ENCODE measurements around the gene NLRP7.
"Not testable (repeated sequence)": the region's sequence is repeated elsewhere in the genome, so short reads cannot be mapped to it uniquely, and the experiment has no call there.

The NLRP7 gene

DNA sequence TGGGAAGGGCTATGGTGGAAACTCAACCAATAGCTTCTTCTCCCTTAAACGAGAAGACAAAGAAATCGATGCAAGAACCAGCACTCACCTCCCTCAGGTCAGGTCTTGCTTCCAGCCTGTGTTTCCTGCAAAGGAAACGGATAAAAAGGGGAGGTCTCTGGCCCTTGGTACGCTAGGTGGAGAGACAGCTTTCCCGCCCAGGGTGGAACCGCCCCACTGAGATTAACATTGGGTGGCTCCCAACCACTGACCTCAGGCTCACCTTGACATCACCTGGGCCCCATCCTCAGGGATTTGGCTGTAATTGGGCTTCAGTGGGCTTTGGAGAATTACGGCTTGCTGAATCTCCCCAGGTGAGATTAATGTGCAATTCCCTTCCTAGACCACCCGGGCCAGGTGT, at the start of gene NLRP7:
Gene NLRP7, minus strand, starts transcription at position 150 of the 400 bp plus-strand sequence.
- DNase-seq: no peak

DNA sequence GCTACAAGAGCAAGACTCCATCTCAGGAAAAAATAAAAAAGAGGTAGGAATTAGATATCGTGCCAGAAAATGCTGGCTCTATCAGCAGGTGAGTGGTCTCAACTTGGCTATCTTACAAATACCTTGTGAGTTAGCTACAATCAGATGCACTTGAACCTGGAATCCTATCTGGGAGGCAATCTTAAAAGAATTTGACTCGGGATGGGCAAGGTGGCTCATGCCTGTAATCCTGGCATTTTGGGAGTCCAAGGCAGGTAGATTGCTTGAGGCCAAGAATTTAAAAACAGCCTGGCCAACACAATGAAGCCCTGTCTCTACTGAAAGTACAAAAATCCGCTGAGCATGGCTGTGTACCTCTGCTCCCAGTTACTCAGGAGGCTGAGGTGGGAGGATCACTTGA, 48.2 kb upstream of the NLRP7 start:
- DNase-seq: no peak

DNA sequence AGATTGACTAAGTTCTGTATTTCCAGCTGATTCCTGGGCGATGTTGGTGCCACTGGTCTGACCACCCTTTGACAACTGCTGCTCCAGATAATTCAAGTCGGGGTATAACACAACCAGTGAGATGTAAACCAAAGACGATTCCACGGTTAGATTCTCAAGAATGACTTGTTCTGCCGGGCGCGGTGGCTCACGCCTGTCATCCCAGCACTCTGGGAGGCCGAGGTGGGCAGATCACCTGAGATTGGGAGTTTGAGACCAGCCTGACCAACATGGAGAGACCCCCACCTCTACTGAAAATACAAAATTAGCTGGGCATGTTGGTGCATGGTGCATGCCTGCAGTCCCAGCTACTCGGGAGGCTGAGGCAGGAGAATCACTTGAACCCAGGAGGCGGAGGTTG, 42.2 kb upstream of the NLRP7 start:
- DNase-seq: not testable (repeated sequence)

DNA sequence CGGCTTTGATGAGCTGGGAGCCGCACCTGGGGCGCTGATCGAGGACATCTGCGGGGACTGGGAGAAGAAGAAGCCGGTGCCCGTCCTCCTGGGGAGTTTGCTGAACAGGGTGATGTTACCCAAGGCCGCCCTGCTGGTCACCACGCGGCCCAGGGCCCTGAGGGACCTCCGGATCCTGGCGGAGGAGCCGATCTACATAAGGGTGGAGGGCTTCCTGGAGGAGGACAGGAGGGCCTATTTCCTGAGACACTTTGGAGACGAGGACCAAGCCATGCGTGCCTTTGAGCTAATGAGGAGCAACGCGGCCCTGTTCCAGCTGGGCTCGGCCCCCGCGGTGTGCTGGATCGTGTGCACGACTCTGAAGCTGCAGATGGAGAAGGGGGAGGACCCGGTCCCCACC, 35.2 kb upstream of the NLRP7 start:
- DNase-seq: not testable (repeated sequence)

DNA sequence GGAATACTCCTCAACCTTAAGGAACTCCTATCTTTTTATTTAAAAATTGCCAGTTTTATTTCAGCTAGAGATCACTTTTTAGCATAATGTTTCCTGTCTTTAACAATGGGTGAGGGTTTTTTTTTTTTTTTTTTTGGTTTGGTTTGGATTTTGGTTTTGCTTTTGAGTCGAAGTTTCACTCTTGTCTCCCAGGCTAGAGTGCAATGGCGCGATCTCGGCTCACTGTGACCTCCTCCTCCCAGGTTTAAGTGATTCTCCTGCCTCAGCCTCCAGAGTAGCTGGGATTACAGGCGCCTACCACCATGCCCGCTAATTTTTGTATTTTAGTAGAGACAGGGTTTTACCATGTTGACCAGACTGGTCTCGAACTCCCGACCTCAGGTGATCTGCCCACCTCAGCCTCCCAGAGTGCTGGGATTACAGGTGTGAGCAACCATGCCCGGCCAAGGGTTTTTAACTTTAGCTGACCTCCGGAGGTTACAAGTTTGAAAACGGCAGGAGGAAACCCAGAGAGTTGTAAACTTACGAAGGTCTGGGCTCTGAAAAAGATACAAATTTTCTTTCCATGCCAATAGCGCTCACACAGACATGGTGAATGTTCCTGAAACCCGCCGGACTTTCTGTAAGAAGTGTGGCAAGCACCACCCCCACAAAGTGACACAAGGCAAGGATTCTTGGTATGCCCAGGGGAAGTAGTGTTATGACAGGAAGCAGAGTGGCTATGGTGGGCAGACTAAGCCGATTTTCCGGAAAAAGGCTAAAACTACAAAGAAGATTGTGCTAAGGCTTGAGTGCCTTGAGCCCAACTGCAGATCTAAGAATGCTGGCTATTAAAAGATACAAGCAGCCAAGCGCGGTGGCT, 26.1 kb upstream of the NLRP7 start:
- DNase-seq: not testable (repeated sequence)

DNA sequence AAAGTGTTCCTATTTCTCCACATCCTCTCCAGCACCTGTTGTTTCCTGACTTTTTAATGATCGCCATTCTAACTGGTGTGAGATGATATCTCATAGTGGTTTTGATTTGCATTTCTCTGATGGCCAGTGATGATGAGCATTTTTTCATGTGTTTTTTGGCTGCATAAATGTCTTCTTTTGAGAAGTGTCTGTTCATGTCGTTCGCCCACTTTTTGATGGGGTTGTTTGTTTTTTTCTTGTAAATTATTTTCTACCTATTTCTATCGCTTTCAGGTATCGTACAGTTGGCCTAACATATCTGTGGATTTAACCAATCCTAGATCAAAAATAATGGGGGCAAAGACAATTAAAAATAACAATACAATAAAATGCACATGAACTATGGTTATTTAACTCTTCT, 24.1 kb upstream of the NLRP7 start:
- DNase-seq: not testable (repeated sequence)

DNA sequence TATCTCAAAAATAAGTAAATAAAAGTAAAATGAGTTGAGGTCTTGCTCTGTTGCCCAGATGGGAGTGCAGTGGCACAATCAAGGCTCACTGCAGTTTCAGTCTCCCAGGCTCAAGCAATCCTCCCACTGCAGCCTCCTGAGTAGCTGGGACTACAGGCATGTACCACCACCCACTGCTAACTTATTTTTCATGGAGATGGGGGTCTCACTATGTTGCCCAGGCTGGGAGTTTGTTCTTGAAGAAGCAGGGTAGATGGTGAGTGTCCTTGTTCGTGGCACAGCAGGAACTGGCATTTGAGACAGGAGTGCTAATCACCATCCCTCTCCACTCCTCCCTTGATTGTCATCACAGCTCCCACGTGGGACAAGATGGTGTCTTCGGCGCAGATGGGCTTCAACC, 22.3 kb upstream of the NLRP7 start:
- DNase-seq: no peak

DNA sequence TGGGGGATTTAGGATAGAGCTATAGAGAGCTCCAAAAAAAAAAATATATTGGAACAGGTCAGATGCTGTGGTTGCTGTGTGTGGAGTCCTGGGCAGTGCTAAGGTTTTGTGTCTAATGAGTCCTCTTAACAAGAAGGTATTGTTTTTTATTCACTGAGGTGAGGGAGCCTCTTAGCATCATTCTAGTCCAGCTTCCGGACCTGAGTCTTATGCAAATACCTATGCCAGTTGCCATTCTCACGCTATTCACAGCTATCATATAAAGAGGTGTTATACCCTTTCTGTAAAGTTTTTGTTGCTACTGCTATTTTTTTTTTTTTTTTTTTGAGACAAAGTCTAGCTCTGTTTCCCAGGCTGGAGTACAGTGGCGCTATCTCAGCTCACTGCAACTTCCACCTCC, 20.3 kb upstream of the NLRP7 start:
- no peak for DNase-seq

DNA sequence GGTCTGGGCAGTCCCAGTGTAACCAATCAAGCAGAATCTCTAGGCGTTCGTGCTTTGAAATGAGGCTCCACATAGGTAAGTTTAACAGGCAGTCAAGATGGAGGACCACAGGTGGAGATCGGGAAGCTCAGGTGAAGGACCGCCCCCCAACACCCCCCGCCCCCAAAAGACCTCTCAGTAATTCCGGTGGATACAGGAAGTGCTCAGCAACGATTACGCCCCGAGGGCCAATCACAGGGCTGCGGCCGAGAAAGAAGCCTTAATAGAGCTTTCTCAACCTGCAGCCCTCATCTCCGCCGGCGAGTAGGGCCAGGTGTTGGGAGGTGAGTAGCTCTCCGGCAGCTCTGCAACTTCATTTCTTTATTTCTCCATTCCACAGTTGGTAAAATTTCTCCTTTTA, 17.7 kb upstream of the NLRP7 start:
- not testable (repeated sequence) for DNase-seq

DNA sequence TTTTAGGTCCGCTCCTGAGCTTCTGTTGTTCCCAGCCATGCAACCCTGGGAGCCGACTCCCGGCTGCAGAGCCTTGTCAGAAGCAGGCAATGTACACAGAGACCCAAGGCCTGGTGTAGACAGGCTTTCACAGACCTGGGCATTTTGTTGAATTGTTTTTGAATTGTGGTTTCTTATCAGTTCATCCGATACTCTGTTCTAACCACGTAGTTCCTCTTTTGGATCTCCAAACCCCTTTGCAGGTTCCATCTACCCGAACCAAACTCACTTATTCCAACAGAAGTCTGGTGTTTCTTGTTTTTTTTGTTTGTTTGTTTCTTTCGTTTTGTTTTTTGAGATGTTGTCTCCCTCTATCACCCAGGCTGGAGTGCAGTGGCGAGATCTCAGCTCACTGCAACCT, 12.5 kb upstream of the NLRP7 start:
- no peak for DNase-seq

DNA sequence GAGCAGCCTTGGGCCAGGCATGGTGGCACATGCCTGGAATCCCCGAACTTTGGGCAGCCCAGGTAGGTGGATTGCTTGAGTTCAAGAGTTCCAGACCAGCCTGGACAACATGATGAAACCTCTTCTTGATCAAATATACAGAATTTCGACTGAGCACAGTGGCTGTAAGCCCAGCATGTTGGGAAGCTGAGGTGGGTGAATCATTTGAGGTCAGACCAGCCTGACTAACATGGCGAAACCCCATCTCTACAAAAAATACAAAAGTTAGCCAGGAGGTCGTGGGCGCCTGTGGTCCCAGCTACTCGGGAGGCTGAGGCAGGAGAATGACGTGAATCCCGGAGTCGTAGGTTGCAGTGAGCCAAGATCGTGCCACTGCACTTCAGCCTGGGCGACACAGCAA, 8.0 kb upstream of the NLRP7 start:
- no peak for DNase-seq

DNA sequence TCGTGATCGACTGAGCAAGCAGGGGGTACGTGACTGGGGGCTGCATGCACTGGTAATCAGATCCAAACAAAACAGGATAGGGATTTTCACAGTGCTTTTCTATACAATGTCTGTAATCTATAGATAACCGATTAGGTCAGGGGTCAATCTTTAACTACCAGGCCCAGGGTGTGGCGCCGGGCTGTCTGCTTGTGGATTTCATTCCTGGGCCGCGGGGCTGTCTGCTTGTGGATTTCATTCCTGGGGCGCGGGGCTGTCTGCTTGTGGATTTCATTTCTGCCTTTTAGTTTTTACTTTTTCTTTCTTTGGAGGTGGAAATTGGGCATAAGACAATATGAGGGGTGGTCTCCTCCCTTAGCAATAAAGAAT, 6.0 kb upstream of the NLRP7 start:
- not testable (repeated sequence) for DNase-seq

DNA sequence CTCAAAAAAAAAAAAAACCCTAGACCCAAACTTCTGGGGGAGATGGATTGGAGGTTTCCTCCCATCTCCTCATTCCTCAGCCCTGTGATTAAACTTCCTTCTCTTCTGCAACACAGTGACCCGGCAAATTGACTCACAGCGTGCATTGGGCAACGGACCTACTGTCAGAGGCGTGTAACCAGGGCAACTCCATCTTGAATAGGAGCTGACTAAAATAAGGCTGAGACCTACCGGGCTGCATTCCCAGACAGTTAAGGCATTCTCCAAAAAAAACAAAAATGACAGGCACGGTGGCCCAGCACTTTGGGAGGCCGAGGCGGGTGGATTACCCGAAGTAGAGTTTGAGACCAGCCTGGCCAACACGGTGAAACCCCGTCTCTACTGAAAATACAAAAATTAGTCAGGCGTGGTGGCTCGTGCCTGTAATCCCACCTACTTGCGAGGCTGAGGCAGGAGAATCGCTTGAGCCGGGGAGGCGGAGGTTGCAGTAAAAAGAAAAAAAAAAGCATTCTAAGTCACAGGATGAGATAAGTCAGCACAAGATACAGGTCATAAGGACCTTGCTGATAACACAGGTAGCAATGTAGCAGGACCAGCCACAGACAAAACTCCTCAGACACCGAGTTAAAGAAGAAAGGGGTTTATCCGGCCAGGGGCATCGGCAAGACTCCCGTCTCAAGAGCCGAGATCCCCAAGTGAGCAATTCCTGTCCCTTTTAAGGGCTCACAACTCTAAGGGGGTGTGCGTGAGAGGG, 5.4 kb upstream of the NLRP7 start:
- no peak for DNase-seq

DNA sequence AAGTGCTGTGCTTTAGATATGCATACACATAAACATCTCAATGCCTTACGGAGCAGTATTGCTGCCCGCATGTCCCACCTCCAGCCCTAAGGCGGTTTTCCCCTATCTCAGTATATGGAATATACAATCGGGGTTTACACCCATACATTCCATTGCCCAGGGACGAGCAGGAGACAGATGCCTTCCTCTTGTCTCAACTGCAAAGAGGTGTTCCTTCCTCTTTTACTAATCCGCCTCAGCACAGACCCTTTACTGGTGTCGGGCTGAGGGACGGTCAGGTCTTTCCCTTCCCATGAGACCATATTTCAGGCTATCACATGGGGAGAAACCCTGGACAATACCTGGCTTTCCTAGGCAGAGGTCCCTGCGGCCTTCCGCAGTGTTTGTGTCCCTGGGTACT, 3.2 kb upstream of the NLRP7 start:
- not testable (repeated sequence) for DNase-seq

DNA sequence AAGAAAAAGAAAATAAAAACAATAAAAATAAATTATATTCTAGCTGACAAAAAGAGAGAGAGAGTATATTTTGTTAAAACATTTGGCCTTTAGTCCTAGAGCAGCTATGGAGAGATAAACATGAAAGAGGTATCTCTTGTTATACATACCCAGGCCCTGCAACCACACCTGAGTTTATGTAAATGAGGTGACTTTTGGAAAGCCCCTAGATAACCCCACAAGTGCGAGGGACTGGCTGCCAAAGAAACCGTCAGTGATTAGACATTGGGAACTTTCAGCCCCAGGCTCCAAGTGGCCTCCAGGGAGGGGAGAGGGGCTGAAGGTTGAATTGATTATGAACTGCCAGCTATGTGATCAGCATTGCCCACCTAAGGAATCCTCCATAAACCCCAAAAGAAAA, 2.1 kb upstream of the NLRP7 start:
- no peak for DNase-seq

DNA sequence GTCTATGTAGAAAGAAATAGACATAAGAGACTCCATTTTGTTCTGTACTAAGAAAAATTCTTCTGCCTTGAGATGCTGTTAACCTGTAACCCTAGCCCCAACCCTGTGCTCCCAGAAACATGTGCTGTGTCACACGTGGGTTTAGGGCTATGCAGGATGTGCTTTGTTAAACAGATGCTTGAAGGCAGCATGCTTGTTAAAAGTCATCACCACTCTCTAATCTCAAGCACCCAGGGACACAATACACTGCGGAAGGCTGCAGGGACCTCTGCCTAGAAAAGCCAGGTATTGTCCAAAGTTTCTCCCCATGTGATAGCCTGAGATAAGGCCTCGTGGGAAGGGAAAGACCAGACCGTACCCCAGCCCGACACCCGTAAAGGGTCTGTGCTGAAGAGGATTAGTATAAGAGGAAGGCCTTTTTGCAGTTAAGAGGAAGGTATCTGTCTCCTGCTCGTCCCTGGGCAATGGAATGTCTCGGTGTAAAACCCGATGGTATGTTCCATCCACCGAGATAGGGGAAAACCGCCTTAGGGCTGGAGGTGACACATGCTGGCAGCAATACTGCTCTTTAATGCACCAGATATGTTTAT, 3.5 kb downstream of the NLRP7 start:
- not testable (repeated sequence) for DNase-seq

DNA sequence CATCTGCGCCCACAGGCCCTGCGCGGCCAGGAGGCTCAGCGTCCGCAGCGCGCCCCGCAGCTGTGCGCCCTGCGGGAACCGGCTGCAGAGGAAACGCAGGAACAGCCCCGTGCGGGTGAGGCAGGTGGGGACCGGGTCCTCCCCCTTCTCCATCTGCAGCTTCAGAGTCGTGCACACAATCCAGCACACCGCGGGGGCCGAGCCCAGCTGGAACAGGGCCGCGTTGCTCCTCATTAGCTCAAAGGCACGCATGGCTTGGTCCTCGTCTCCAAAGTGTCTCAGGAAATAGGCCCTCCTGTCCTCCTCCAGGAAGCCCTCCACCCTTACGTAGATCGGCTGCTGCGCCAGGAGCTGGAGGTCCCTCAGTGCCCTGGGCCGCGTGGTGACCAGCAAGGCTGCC, 7.8 kb downstream of the NLRP7 start:
- DNase-seq: not testable (repeated sequence)

DNA sequence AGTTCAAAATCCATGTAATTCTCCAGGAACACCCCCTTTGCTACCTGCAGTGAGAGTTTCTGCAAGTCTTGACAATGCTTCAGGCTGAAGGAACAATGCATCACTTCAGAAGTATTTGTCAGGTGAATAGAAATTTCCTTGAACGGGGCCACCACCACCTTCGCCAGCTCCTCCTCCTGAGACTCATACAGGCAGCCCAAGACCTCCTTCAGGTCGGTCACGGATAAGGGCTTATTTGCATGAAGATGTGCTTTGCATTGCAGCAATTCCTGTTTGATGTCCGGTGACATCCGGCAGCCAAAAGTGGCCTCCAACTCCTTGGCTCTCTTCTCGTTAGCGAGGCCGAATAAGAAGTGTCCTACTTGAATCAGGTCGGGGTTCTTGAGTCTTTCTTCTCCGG, 8.4 kb downstream of the NLRP7 start:
- DNase-seq: no peak

DNA sequence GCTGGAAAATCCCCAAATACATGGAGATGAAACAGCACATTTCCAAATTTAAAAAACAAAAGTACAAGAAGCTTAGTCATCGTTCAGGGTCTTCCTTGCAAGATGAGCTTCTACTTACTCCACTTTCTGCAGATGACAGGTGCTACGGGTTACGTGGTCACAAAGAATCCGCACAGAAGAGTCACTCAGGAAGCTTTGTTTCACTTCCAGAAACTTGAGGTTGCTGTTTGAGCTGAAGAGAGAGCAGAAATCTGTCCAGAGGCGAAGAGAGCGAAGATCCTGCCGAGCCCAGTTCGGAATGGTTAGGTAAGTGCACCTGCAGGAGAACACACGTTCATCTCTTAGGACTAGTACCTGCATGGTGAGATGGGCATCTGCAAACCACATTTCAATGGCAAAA, 9.4 kb downstream of the NLRP7 start:
- no peak for DNase-seq

DNA sequence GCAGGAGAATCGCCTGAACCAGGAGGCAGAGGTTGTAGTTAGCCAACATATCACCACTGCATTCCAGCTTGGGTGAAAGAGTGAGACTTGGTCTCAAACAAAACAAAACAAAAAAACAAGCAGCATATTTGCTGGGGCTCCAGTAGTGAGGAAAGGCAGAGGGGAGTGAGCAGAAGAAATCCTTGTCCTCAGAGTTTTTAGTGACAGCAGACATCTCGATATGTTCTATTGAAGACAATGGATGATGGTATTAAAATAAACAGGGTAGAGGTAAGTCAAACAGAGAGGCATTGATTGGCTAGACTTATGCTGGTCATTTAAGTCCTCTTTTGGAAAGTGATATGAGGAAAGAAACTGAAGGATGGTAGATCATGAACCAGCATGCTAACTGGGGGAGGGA, 19.0 kb downstream of the NLRP7 start:
- no peak for DNase-seq

DNA sequence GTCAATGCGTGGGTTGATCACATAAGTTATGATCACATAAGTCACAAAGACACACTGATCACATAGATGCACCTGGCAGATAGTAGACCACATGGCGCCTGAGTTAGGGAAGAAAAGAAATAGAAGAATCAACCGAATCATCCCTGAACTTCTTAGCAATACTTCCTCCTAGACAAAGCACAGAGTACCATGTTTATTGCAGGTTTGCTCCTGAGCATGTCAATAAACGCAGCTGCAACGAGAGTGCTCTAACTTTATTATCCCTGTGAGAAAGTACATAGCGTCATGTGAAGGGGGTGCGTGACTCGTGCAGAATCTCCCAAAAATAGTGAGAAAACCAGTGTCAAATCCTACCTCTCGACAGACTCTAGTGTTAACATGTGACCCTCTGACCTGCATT, 24.1 kb downstream of the NLRP7 start:
- DNase-seq: no peak

DNA sequence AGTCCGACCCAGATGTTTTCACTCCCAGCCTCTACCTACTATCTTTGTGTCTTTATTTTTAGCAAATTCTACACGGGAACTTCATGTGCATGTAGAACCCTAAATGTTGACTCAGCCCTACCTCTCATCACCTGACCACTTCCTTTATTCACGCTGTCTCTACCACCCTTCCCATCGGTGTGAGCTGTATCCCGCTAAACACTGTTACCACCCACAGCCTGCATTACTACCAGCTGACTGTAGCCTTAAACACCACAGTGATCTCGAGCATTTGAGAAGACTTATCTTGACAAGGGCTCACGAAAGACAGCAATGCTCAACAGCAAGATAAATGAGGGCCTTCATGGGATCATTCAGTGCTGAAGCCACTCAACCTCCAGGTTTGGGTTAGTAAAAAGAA, 26.2 kb downstream of the NLRP7 start:
- no peak for DNase-seq

DNA sequence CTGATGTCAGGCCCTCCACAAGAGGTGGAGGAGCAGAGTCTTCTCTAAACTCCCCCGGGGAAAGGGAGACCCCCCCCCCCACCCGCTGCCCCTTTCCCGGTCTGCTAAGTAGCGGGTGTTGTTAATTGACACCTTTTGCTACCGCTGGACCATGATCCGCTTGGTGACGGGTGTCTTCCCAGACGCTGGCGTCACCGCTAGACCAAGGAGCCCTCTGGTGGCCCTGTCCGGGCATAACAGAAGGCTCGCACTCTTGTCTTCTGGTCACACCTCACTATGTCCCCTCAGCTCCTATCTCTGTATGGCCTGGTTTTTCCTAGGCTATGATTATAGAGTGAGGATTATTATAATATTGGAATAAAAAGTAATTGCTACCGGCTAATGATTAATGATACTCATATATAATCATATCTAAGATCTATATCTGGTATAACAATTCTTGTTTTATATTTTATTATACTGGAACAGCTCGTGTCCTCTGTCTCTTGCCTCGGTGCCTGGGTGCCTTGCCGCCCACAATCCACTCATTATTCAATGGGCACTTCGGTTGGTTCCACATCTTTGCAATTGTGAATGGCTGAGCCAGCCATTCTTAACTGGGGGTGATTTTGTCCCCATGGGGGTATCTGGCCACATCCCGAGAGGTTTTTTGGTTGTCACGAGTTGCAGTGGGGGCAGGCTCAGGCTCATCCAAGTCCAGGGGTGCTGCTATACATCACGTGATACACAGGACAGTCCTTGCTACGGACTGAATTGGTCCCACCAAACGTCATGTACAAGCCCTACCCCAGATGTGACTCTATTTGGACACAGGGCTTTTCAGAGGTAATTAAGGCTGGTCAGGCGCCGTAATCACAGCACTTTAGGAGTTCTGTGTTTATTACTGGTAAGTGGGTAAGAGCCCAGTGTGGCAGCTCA, 27.4 kb downstream of the NLRP7 start:
- DNase-seq: not testable (repeated sequence)

Measured in stimulated activated CD4-positive, alpha-beta T cell treated with anti-CD3 and anti-CD28 coated beads, Interleukin-2, amount 100 ng/mL, for 48 hours (primary cell).